ENCODE results near the gene BICC1. TPM values are rescaled to one million over a fixed set of nuclear protein-coding genes. Genes with fewer than 3 reads are reported as not detected.

Gene BICC1
- total and polyA plus RNA-seq, 8 donors = 19.0 to 37.4 (median 23.0) TPM

DNA sequence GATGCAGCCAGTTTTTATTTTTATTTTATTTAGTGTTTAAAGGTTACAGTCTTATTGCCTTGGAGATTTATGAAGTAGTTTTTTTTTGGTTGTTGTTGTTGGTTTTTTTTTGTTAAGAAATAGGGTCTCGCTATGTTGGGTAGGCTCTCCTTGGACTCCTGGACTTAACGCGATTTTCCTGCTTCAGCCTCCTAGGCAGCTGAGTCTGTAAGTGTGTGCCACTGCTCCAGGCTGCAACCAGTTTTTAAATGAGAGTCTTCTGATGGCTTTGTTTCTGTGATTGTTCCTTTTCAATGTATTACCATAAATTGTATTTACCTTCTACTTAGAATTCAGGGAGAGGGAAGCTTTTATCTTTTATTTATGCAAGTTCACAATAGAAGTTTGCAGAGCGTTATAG, 62.8 kb downstream of the BICC1 start:
- Histone ChIP-seq H3K9me3 (no peaks in the 10 kb centered on the region), H3K27me3 (no peaks in the 10 kb centered on the region), H3K4me3 (no peak overlapping the region), H3K4me1 (peaks cover 0 to 15% (median 6%) of the 10 kb centered on the region in 3 donors), H3K27ac (no peak overlapping the region), H3K36me3 (no peaks in the 10 kb centered on the region)
- TF ChIP-seq, protein P1, sequence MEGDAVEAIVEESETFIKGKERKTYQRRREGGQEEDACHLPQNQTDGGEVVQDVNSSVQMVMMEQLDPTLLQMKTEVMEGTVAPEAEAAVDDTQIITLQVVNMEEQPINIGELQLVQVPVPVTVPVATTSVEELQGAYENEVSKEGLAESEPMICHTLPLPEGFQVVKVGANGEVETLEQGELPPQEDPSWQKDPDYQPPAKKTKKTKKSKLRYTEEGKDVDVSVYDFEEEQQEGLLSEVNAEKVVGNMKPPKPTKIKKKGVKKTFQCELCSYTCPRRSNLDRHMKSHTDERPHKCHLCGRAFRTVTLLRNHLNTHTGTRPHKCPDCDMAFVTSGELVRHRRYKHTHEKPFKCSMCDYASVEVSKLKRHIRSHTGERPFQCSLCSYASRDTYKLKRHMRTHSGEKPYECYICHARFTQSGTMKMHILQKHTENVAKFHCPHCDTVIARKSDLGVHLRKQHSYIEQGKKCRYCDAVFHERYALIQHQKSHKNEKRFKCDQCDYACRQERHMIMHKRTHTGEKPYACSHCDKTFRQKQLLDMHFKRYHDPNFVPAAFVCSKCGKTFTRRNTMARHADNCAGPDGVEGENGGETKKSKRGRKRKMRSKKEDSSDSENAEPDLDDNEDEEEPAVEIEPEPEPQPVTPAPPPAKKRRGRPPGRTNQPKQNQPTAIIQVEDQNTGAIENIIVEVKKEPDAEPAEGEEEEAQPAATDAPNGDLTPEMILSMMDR (IDR thresholded peaks at IDR 0.05) = no peak
- no peak for FAIRE-seq
- 45 to 67% methylated on average over 4 of the region's 4 CpGs for WGBS, 2 donors
- DNase-seq = no peak
- intact Hi-C loops (cut with DNase I) = no loop called here
- ATAC-seq = no peak

DNA sequence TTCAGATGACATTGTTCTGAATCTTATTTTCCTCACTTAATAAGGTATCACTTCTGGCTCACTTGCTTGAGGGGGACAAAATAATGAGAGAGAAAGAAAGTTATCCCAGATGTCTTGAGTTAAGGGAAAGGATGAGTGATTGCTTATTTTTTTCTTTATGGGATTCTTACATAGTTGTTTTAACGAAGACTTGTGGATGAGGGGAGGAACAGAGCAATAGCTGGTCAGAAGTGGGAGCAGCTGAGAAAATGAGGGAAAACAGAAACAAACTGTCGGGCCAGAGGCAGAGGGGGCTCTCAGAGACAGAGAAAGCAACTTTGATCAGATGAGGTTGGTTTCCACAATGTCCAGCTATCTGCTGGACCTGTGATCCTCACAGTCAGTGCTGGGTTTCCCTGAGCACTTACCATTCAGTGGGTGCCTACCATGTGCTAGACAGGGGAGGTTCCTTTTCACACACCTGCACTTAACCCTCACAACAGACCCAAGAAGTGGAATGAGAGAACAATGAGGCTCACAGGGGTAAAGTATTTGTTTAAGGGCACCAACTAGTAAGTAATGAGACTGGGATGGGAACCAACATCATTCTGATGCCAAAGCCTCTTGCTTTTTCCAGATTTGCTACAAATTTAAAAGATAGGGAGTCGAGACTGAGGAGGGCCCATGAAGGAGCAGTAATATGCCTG, 64.2 kb downstream of the BICC1 start:
- WGBS, 2 donors = 41 to 55% methylated on average over 3 of the region's 3 CpGs
- FAIRE-seq = no peak

DNA sequence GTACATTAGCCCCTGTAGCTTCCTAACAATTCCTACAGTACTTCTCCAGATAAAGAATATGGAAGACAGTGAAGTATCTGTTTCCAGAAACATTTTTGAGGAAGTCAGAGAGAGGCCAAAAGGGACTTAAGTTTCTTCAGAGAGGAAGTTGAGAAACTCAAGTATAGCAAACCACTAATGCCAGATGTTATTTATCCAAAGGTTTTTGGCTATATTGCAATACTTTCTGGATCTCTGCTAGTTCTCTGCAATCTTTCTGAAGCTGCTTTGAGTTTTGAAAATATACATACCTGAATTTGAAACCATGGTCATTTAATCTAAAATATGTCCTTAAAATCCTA, 64.7 kb downstream of the BICC1 start:
- Histone ChIP-seq H3K27me3 (no peaks in the 10 kb centered on the region), H3K27ac (peak overlapping the region in 1 of 4 donors; percentile 17), H3K4me3 (no peak overlapping the region), H3K4me1 (peaks cover 0 to 15% (median 11%) of the 10 kb centered on the region in 3 donors), H3K36me3 (no peaks in the 10 kb centered on the region), H3K9me3 (no peaks in the 10 kb centered on the region)
- DNase-seq = no peak
- intact Hi-C loops (cut with DNase I) = no loop called here
- no peak for FAIRE-seq
- ATAC-seq = peak in 3 of 4 donors; percentile 36 to 59 (median 56)
- TF ChIP-seq, protein P1 (IDR thresholded peaks at IDR 0.05) = no peak

More for the DNA sequence above, 64.2 kb downstream of the BICC1 start:
- Histone ChIP-seq H3K9me3 (no peaks in the 10 kb centered on the region), H3K36me3 (no peaks in the 10 kb centered on the region), H3K4me1 (peaks cover 0 to 15% (median 8%) of the 10 kb centered on the region in 3 donors), H3K27me3 (no peaks in the 10 kb centered on the region), H3K27ac (peak overlapping the region in 2 of 4 donors; percentile 17 to 24), H3K4me3 (no peak overlapping the region)
- ATAC-seq (peak in 2 of 4 donors; percentile 36 to 39), DNase-seq (no peak)
- intact Hi-C loops (cut with DNase I) = no loop called here
- TF ChIP-seq, protein P1 (IDR thresholded peaks at IDR 0.05) = no peak

DNA sequence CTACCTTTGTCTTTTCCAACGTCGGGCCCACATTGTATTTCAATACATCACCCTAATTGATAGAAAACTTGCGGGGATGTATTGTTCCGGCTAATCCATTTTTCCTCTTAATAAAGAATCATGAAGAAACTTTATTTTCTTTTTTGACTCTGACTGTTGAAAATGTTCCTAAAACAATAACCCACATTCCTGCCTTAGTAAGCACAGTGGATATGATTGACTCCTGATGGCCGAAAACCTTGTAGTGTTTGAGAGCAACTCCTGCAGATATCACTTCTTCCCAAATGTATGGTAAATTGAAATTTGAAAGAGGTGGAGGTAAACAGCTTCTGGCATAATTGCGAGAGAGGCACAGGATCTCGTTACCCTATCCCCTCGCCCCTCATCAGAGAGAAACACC, 65.7 kb downstream of the BICC1 start:
- intact Hi-C loops (cut with DNase I) = no loop called here
- peaks cover 0 to 15% (median 11%) of the 10 kb centered on the region in 3 donors for H3K4me1 ChIP-seq
- ATAC-seq = no peak
- WGBS, 2 donors = 75 to 80% methylated on average over 8 of the region's 8 CpGs
- H3K27ac ChIP-seq = no peak overlapping the region
- H3K27me3 ChIP-seq = no peaks in the 10 kb centered on the region
- TF ChIP-seq, protein P1 (IDR thresholded peaks at IDR 0.05) = no peak
- H3K4me3 ChIP-seq = no peak overlapping the region
- no peak for FAIRE-seq
- no peaks in the 10 kb centered on the region for H3K9me3 ChIP-seq
- H3K36me3 ChIP-seq = no peaks in the 10 kb centered on the region
- DNase-seq = no peak

DNA sequence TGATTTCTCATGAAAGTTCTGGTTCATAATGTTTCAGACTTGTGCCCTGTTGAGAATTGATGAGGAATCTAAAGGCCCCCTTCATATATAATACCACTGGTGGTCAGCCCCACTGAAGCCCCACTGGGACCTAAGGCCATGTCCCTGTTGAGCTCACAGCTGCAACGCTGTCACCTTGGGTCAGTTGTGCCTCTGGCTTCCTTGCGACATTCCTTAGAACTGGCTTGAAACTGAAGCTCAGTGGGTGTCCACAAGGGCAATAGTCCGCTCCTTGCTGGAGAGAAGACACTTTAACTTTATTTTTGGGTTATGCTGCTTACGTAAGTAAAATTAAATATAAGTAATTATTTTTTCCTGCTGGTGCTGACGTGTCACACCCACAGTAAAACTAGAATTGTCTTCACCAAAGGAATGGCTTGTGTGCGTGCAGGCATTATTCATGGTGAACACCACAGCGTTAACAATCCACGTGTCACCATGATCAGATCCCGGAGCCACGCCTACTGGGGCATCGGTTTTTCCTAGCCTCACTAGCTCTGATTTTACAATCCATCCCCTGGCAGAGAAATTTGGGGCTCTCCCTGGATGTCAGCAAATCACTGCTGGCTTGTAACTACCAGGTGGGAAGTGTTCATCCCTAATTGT, 66.5 kb downstream of the BICC1 start:
- intact Hi-C loops (cut with DNase I) = no loop called here
- no peak overlapping the region for H3K27ac ChIP-seq
- ATAC-seq = no peak

More for the DNA sequence above, 66.5 kb downstream of the BICC1 start:
- no peak overlapping the region for H3K4me3 ChIP-seq
- no peaks in the 10 kb centered on the region for H3K27me3 ChIP-seq
- H3K9me3 ChIP-seq = no peaks in the 10 kb centered on the region
- DNase-seq (no peak), FAIRE-seq (no peak)
- WGBS, 2 donors = 78 to 87% methylated on average over 11 of the region's 11 CpGs
- H3K36me3 ChIP-seq = no peaks in the 10 kb centered on the region
- peaks cover 0 to 15% (median 11%) of the 10 kb centered on the region in 3 donors for H3K4me1 ChIP-seq
- TF ChIP-seq, protein P1 (IDR thresholded peaks at IDR 0.05) = no peak
